Measurements from ENCODE around the gene PHF1.

PHF1 gene

DNA sequence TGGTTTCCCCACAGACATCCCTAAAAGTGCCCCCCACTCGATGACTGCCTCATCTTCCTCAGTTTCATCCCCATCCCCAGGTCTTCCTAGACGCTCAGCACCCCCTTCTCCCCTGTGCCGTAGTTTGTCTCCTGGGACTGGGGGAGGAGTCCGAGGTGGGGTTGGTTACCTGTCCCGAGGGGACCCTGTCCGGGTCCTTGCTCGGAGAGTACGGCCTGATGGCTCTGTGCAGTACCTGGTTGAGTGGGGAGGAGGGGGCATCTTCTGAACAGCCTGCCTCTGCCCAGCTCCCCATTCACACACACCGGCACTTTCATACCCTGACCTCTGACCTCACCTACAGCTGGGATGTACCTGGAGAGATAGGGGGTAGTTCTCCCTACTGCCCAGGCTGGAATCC, 5.0 kb downstream of the PHF1 start:
- peak overlapping the region in 4 of 21 experiments; percentile 10 to 81 (median 52) for H3K27ac ChIP-seq
- peak overlapping the region in 1 of 7 experiments; percentile 68 for H3K4me3 ChIP-seq

DNA sequence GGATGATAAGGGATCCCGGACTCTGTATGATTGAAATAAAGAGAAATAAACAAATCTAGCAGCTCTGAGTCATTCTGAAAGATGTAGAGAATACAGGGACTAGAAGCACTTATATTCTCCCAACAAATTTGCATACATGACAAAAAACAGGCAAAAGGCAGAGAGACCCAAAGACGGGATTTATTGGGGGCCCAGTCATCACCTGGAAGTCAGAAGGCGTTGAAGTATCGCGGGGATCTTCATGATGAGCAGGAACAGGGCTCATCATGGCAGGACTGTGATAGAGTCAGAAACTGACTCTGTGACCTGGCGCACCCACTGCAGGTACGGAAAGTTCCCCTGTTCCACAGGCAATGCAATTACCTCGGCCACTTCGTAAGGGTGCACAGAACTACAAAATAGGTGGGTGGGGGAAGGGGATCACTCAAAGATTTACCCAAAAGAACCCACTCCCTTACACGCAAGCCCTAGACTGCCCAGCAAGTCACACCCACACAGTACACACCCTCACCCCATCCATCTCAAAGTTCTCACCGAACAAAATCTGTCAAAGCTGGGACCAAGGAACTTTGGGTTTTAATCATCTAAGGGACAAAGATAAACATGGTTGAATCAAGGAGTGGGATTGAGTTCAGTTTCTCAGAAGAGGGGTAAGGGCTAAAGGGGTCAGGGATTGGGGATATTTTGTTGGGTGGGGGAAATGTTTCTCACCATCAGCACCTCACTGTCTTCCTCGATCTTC, 5.7 kb downstream of the PHF1 start:
- peak overlapping the region; percentile 52 to 84 (median 68) for H3K4me3 ChIP-seq
- peak overlapping the region in 16 of 21 experiments; percentile 51 to 96 (median 86) for H3K27ac ChIP-seq

DNA sequence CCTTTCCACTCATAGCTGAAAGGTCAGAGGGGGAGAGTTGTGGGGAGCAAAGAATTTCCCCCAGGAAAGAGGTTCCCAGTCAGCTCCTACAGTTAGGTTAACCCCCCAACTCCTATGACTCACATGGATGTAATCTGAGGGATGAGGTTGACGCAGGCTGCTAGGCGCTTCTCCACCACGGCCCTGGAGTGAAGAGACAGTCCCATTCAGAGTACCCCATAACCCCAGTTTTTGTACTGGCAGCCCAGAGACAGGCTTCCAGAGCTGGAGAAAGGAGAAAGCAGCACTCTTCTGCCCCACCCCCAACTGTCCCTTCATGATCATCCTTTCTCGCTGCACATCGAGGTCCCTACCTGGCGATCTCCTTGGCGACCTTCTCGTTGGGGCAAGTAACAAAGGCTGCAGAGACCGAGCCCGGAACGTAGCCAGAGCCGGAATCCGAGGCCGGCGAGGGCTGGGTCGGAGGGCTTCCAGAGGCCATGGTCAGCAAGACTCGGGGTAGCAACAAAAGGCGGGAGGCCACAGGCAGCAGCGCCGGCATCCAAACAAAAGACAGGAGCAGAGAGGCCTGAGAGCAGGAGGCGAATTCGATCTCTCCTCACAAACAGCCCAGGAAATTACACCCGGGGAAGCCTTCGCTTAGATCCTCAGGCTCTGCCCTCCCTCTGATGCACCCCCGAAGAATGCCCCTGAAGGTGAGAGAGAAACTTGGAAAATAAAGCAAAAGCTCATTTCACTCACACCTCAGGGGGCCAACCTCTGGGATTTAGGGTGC, 6.5 kb downstream of the PHF1 start:
- H3K27ac ChIP-seq = peak overlapping the region in 20 of 21 experiments; percentile 69 to 96 (median 88)
- peak overlapping the region; percentile 52 to 84 (median 68) for H3K4me3 ChIP-seq

DNA sequence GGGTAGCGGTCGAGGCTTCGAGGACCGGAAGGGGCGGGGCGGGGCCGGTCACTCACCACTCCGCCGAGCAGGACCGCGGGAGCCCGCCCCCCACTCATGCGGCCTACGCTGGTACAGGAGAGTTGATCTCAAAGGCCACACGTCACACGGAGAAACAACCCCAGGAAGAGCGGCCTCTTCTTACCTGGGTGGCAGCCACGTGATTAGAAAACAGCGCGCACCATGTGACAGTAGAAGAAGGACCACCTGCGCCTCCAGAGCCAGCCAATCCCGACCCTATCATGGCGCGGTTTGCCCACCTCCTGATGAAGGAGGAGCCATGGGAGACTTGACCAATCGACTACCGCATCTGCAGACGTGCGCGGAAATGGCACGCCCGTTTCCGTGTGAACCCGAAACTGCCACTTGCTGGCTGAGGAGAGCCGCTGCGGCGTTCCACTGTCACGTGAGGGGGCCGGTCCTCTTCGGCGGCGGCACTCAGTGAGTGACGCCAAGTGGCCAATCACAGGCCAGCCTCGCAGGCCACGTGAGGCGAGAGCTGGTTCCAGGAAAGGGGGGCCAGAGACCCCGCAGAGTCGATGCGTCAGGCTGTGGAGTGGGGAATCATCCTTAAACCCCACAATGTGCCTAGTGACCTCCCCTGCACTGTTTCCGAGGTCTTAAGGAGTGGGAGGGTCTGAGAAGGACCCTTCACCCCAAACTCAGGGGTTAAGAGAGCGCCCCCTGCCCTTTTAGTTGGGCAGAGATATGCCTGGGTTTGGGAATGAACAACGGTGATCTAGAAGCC, 7.3 kb downstream of the PHF1 start, which contains the start of gene CUTA:
Gene CUTA, minus strand, starts transcription at position 205 of the 787 bp plus-strand sequence. Its CDS starts 107 bp downstream, at position 98.
- Histone ChIP-seq H3K27ac (peak within 1 kb of the TSS in 20 of 21 experiments; percentile 69 to 96 (median 92)), H3K4me3 (peak within 1 kb of the TSS; percentile 52 to 84 (median 68))

DNA sequence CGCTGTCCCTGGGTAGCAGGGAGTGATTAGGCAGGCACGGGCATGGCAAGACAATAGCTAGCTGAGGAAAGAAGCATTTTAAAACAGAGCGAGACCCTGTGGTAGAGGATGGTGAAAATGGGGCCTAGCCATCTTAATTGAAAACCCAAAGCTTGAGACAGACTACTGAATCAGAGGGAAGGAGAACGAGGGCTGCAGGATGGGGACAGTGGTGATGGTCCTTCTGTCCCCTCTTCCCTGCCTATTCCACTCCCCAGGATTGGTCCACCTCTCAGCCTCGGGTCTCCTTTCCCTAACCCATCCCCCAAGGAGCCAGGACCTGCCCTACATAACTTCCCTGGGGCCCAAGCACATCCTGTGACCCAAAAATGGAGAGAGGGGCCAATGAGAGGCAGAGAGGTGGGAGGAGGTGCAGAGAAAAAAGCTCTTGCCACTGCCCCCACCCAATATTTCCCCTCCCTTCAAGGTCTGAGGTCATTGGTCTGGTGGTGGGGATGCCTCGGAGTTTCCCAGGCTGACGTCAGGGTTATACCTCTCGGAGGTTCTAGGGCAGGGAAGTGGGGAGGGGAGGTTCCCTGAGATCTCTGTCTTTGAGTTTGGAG, 8.0 kb downstream of the PHF1 start:
- peak overlapping the region in 20 of 21 experiments; percentile 69 to 96 (median 92) for H3K27ac ChIP-seq
- H3K4me3 ChIP-seq = peak overlapping the region in 6 of 7 experiments; percentile 22 to 84 (median 62)

DNA sequence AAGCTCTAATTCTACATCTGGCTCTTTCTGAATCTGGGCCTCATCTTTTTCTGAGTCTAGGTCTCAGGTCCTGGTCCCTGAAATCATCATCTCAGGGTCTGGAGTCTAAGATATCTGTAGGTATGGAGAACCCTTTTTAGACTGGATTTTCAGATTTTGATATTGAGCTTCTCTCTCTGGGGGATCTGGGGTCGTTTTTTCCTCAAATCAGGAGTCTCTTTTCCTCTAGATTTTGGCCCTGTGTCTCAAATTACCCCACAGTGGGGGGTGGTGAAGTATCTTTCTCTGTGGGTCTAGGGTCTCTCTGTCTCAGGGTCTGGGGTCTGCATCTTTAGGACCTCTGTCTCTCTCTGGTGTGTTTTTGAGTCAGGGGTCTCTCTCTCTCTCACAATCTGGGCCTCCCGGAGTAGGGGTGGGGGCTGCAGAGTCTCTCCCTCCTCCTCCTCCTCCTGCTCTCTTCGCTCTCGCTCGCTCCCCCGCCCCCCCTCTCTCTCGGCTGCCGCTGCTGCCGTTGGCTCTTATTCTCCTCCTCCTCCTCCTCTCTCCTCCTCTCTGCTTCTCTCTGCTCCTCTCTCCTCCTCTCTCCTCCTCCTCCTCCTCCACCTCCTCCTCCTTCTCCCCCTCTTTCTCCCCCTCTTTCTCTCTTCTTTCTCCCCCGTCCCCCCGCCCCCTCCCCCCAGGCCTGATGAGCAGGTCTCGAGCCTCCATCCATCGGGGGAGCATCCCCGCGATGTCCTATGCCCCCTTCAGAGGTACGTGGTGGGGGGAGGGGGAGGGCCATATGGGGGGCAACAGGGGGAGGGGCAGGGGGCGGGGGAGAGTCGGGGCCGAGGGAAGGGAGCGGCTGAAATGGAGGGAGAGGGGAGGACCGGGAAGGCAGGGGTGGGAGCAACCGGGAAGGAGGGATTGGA, 9.0 kb downstream of the PHF1 start, which contains the start of gene SYNGAP1:
Gene SYNGAP1, plus strand, starts transcription at position 486 of the 911 bp plus-strand sequence. Its CDS starts 200 bp downstream, at position 686.
- Histone ChIP-seq H3K27ac (peak within 1 kb of the TSS in 20 of 21 experiments; percentile 17 to 96 (median 92)), H3K4me3 (peak within 1 kb of the TSS in 6 of 7 experiments; percentile 7 to 52 (median 19))

DNA sequence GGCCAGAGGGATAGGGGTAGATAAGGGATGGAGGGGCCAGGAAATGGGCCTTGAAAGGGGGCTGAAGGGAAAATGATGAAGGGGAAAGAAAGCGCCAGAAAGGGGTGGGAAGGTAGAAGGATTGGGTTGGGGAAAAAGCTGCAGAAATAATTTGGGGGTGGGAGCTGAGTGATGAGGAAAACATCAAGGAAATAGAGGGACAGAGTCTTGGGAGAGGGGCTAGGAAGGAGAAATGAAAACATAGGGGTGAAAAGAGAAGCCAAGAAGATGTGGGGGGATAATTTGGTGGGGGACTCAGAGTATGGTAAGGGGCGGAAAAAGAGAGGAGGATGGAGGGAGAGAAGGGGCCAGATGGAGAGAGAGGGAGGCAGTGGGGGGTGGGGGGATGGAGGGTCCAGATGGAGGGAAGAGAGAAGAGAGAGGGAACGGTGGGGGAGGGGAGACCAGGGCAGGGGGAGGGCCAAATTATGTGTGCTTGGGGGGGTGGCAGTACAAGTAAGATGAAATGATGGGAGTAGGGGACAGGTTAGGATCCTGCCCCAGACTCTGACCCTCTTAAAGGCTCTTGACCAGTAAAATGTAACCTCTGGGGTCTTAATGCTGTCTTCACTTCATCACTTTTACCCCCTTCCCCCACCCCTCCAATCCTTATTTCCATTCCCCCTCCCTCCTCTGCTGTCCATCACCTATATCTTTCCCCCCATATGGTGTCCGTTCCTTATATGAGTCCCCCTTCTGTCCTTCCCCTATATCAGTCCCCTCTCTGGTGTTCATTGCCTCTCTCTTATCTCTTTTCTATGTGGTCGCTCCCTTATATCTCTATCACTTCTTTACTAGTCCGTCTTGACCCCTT, 9.9 kb downstream of the PHF1 start:
- peak overlapping the region in 17 of 21 experiments; percentile 1 to 94 (median 66) for H3K27ac ChIP-seq
- H3K4me3 ChIP-seq = peak overlapping the region in 6 of 7 experiments; percentile 7 to 34 (median 19)

DNA sequence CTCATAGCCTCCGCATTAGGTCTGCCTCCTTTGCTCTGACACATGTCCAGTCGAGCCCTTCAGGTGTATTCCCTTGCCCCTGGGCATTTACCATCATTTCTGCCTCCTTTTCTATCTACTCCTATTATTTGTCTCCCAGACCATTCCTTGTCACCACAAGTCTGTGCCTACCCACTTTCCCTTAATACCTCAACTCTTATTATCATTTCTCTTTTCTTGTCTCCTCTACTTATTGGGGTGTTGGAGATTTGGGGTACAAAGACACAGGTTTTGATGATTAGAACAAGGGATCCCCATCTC, 10.5 kb downstream of the PHF1 start:
- Histone ChIP-seq H3K27ac (peak overlapping the region in 1 of 21 experiments; percentile 71), H3K4me3 (no peak overlapping the region)

DNA sequence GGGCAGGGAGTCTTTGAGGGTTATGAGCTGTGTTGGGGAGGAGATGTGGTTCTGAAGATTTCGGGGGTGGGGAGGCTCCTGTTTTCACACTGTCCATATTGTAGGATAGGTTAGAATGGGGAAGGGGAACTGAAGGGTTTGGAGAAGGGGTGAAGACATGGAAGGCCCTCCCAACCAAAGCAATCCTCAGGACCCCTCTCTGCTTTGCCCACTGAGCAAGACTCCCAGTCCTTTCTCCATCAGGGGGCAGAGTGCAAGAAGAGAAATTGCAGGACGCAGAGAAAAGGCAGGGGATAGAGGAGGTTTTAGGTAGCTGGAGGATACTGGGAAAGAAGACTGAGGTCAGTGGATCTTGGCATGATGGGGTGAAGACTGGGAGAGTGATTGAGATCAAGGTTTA, 13.0 kb downstream of the PHF1 start:
- Histone ChIP-seq H3K27ac (peak overlapping the region in 1 of 21 experiments; percentile 97), H3K4me3 (no peak overlapping the region)

DNA sequence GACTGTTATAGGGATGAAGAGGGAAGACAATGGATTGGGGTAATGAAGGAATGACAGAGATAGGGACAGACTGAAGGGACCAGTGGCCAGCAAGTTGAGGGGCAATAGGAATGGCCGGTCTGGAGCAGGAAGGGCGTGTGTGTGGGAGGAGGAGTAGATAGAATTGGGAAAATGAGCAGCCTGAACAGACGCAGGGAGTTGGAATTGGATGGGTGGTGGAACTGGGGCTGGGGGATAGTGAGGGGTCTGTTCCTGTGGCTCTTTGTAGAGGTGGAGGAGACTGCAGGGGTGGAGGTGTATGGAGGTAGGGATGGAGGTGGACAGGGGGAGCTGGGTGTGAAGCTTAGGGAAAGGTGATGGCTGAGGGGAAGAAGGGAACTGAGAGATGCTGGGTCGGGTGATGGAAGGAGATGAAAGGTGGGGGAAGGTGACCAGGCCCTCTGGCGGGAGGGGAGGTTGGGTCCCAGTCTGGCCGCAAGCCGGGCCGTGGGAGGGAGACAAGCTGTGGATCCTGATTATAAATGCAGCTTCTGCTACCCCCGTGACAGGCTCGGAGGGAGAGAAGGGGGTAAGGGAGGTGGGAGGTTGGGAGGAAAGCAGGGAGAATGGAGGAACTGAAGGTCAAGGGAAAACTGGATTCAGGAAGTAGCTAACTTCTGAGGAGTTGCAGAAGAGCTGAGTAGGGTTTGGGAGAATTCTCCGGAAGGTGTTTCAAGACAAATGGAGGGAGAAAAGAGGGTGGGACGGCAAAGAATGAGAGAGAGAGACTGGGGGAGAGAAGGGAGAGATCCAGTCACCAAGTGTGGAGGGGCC, 14.2 kb downstream of the PHF1 start:
- Histone ChIP-seq H3K4me3 (peak overlapping the region; percentile 44 to 69 (median 51)), H3K27ac (peak overlapping the region; percentile 71 to 97 (median 92))

DNA sequence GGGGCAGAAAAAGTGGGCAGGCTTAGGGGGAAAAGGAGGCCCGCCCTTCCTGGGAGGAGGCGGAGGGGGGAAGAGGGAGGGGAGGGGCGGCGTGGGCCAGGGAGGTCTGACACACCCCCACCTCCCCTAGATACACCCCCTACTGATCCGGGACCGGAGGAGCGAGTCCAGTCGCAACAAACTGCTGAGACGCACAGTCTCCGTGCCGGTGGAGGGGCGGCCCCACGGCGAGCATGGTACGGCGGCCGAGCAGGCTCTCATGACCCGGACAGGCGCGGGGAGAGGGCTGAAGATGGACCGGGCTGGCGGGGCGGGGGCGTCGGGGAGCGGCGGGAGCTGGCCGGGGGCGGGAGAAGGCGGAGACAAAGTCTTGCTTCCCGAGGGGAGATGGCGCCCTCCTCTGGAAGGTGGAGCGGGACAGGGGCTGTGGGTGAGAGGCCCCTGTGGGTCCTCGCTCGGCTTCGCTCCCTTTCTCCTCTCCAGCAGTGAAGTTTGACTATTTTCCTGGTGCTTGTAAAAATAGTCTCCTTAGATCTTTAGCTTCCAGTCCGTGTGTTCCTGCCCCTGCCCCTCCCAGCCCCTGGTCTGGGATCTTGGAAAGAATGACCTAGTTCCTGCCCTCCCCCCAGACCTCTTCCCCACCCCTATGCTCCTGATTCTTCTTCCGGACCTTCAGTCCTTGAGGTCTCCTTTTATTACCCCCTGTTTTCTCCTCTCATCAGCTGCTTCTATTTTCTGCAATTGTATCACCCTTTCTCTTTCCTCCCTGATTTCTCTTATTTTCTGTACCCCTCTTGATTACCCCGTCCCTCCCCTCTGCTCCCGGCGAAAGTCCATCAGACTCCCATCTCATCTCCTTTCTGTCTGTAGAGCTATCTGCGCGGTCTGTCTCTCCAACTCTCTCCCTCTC, 15.1 kb downstream of the PHF1 start:
- Histone ChIP-seq H3K27ac (peak overlapping the region; percentile 71 to 97 (median 92)), H3K4me3 (peak overlapping the region; percentile 44 to 69 (median 51))

DNA sequence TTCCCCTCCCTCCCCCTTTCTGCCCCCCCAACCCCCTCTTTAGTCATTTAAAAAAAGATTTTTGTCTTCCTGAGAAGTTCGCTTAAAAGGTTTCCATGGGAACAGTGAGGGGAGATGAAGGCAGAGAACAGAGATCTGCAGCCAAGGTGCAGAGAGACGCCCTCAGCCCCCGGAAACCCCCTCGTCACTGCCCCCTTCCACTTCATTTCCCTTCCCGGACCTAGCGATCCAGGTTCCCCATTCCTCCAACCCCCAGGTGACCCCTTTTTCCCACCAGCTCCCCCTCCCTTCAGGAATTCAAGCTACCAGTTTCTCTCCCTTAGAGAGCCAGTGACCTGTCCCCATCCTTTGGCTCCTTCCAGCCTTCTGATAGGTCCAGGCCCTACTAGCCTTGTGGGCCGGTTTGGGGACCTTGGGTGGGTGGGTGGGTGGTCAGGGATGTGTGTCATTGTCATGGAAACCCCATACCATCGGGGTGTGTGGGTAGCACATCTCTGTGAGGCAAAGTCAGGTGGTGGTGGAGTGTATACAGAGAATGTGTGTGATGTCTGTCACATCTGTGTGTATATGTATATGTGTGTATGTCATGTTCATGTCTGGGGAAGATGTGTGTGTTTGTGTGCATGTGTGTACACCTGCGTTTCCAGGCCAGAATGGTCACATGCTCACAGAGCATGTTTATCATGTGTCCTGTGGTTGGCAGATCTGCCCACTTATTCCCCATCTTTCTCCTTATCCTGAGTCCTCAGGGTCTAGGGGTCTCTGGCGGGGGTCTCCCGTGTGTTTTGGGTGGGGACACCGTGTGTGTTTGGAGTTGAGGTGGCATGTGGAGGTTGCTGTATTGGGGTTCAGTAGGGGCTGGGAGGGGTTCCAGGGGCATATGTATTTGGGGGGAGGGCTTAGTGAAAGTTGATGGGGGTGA, 16.0 kb downstream of the PHF1 start:
- H3K4me3 ChIP-seq = peak overlapping the region; percentile 44 to 69 (median 51)
- peak overlapping the region in 19 of 21 experiments; percentile 71 to 97 (median 93) for H3K27ac ChIP-seq

DNA sequence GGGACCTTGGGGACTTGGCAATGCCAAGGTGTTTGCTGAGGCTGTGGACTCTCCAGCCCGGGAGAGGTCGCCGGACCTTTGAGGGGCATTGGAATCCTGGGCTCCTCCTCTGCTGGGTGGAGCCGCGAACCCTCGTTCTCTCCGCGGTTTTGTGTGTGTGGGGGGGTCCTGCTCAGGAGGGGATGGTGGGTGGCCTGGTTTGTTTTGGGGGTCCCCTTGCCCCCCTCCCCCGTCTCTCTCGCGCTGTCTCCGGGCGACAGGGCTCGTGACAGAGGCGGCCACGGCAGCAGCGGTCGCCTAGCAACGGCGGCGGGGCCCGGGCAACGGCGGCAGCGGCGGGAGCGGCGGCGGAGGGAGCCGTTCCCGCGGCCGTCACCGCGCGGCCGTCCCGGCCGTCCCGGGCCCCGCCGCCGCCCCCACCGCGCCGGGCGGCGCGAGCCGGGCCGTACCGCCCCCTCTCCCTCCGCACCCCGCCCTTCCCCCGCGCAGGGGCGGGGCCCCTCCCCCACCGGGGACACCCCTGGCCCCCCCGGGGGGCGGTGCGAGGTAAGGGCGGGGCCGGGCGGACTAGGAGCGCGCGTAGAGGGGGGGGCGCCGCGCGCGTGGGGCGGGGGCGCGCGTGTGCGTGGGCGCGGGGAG, 16.9 kb downstream of the PHF1 start:
- Histone ChIP-seq H3K27ac (peak overlapping the region in 20 of 21 experiments; percentile 31 to 95 (median 85)), H3K4me3 (peak overlapping the region; percentile 31 to 53 (median 51))
